CD14-positive monocyte (primary cell): ENCODE measurements around the gene HOXB4. TPM values are rescaled to one million over a fixed set of nuclear protein-coding genes. Genes with fewer than 3 reads are reported as not detected.

Experiments used
- DNase-seq, 3 donors: peaks; one replicate each; pipeline ENCODE4 v3.0.0-alpha.2; 2011 to 2022
- H2AFZ ChIP-seq: 2 replicates; pipeline ENCODE4 v1.6.0; 2012; ENCODE audit warnings: mild to moderate bottlenecking, low read depth, low read length, inconsistent platforms; ENCODE audit not compliant: insufficient read depth, poor library complexity, severe bottlenecking
- H3K27ac ChIP-seq, 2 donors: 1 replicate in 1 of 2; 2 replicates in 1 of 2; pipeline ENCODE4 v1.5.1; 2012 to 2013; ENCODE audit warnings: low read length in 2 of 2, control low read depth in 1 of 2, inconsistent platforms in 1 of 2, low read depth in 1 of 2, mild to moderate bottlenecking in 1 of 2
- H3K27me3 ChIP-seq, 2 donors: one replicate each; pipeline versions ENCODE4 v1.6.0 to v1.6.1; 2011 to 2013; ENCODE audit warnings: low read length in 2 of 2; ENCODE audit not compliant: control insufficient read depth in 2 of 2, insufficient read depth in 2 of 2
- H3K36me3 ChIP-seq, 2 donors: replicated peaks in 1 of 2; 1 replicate in 1 of 2; 2 replicates in 1 of 2; pipeline versions ENCODE4 v1.5.1 to v1.6.1; 2012 to 2013; ENCODE audit warnings: low read length in 2 of 2, control low read depth in 1 of 2, inconsistent platforms in 1 of 2, mild to moderate bottlenecking in 1 of 2; ENCODE audit not compliant: insufficient read depth in 2 of 2, control insufficient read depth in 1 of 2
- H3K4me1 ChIP-seq, 2 donors: 1 replicate in 1 of 2; 2 replicates in 1 of 2; pipeline versions ENCODE4 v1.5.1 to v1.6.1; 2012 to 2013; ENCODE audit warnings: low read length in 2 of 2, control low read depth in 1 of 2, inconsistent platforms in 1 of 2, mild to moderate bottlenecking in 1 of 2, moderate library complexity in 1 of 2; ENCODE audit not compliant: insufficient read depth in 2 of 2, control insufficient read depth in 1 of 2
- H3K4me2 ChIP-seq: replicated peaks from 2 replicates; pipeline ENCODE3; 2012; ENCODE audit warnings: low read length, moderate library complexity, mild to moderate bottlenecking; ENCODE audit not compliant: poor library complexity, severe bottlenecking; ENCODE audit errors: extremely low read depth
- H3K4me3 ChIP-seq, 3 experiments: fragments of 200-600 bp in 1 of 3; sonication (generic) in 1 of 3; replicated peaks in 1 of 3; 1 replicate in 2 of 3; 2 replicates in 1 of 3; pipeline ENCODE4 v1.5.1; 2011 to 2013; ENCODE audit warnings: low read length in 3 of 3, mild to moderate bottlenecking in 3 of 3, control low read depth in 2 of 3, low read depth in 2 of 3, inconsistent platforms in 1 of 3, moderate library complexity in 1 of 3
- H3K79me2 ChIP-seq: 2 replicates; pipeline ENCODE4 v1.6.0; 2012; ENCODE audit warnings: mild to moderate bottlenecking, control low read depth, inconsistent platforms, low read length, moderate library complexity; ENCODE audit not compliant: insufficient read depth
- H3K9ac ChIP-seq: 2 replicates; pipeline ENCODE4 v1.6.0; 2017; ENCODE audit warnings: low read length, mild to moderate bottlenecking; ENCODE audit not compliant: insufficient read depth, poor library complexity, severe bottlenecking
- H3K9me3 ChIP-seq, 2 donors: replicated peaks in 1 of 2; 1 replicate in 1 of 2; 2 replicates in 1 of 2; pipeline versions ENCODE4 v1.5.1 to v1.6.1; 2012 to 2013; ENCODE audit warnings: low read length in 2 of 2, control low read depth in 1 of 2; ENCODE audit not compliant: control insufficient read depth in 1 of 2, insufficient read depth in 1 of 2
- H4K20me1 ChIP-seq: 2 replicates; pipeline ENCODE4 v1.6.0; 2012; ENCODE audit warnings: mild to moderate bottlenecking, low read length, control low read depth, moderate library complexity; ENCODE audit not compliant: insufficient read depth
- H3K27ac Mint-ChIP-seq, 7 donors: one replicate each; pipeline ENCODE4 v1.8.0; 2020; ENCODE audit warnings: mild to moderate bottlenecking in 7 of 7, mixed read lengths in 7 of 7, moderate library complexity in 6 of 7, inconsistent platforms in 2 of 7
- H3K27me3 Mint-ChIP-seq, 3 donors: one replicate each; pipeline ENCODE4 v1.8.0; 2021 to 2022; ENCODE audit warnings: low read depth in 3 of 3, mild to moderate bottlenecking in 3 of 3, mixed read lengths in 3 of 3, moderate library complexity in 3 of 3, inconsistent platforms in 1 of 3
- H3K36me3 Mint-ChIP-seq, 2 donors: one replicate each; pipeline ENCODE4 v1.8.0; 2020; ENCODE audit warnings: mixed read lengths in 2 of 2, inconsistent platforms in 1 of 2, mild to moderate bottlenecking in 1 of 2
- H3K4me1 Mint-ChIP-seq: one replicate; pipeline ENCODE4 v1.8.0; 2020; ENCODE audit warnings: mild to moderate bottlenecking, mixed read lengths
- H3K4me3 Mint-ChIP-seq, 2 donors: one replicate each; pipeline ENCODE4 v1.8.0; 2020; ENCODE audit warnings: mild to moderate bottlenecking in 2 of 2, mixed read lengths in 2 of 2, moderate library complexity in 1 of 2
- H3K9me3 Mint-ChIP-seq, 7 donors: one replicate each; pipeline ENCODE4 v1.8.0; 2020 to 2022; ENCODE audit warnings: mixed read lengths in 7 of 7, mild to moderate bottlenecking in 6 of 7, moderate library complexity in 6 of 7, inconsistent platforms in 2 of 7
- WGBS: methylation state at CpG from one replicate; pipeline ENCODE4 v1.1.5; 2013; ENCODE audit warnings: missing lambda C conversion rate; ENCODE audit not compliant: insufficient coverage; 5-methylcytosine and 5-hydroxymethylcytosine counted together
- intact Hi-C, 2 donors: fragments of 100-400 bp; cut with micrococcal nuclease; formaldehyde crosslinking; loops; one replicate each; pipeline versions ENCODE4 v1.15.0 to v1.15.1; 2023
- polyA plus RNA-seq, 3 donors: library from polyadenylated mRNA; depleted of rRNA in 1 of 3; unstranded in 2 of 3; stranded (reverse) in 1 of 3; fragments of 300-500 nt in 2 of 3; fragments of >200 nt in 1 of 3; fragmentation: Illumina TruSeq in 2 of 3; gene quantifications; 1 replicate in 2 of 3; 2 replicates in 1 of 3; pipeline ENCODE4 v1.2.3, GENCODE V29; 2012 to 2021
- TF ChIP-seq, protein P1 (sequence below): fragments of 200-600 bp; IDR thresholded peaks from one replicate; pipeline ENCODE4 v1.8.0; 2022; ENCODE audit warnings: antibody characterized with exemption, mild to moderate bottlenecking

Gene HOXB4
- polyA plus RNA-seq, 3 donors = 0.16 TPM; not detected in 2

DNA sequence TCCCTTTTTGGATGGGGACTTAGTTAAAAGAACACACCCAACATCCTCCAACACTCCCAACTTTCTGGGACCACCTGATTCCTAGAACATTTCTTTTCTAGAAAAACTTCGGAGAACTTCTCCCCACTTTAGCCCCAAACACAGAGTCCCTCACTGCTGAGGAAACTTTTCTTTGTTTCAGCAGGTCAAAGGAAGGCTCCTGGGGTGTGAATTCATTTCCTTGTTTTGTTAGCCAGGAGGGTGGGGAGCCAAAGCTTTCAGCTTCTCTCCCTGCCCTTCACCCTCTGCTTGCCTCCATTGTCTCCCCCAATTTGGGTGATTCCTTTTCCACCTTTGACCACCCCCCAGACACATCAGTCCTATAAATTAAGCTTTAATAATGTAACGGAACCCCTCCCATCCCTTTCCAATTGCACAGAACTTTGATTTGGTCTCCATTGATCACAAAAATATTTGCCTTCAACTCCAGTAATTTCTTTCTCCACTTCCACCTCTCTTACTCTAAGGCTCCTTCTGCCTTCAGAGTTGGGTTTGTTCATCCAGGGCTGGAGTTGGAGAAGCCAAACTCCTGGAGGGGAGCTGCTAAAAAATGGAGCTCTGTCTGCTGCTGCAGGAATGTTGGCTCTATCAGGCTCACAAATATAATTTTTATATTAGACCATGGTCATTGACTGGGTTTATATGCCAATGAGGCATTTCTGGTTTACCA, 10.3 kb downstream of the HOXB4 start:
- TF ChIP-seq, protein P1, sequence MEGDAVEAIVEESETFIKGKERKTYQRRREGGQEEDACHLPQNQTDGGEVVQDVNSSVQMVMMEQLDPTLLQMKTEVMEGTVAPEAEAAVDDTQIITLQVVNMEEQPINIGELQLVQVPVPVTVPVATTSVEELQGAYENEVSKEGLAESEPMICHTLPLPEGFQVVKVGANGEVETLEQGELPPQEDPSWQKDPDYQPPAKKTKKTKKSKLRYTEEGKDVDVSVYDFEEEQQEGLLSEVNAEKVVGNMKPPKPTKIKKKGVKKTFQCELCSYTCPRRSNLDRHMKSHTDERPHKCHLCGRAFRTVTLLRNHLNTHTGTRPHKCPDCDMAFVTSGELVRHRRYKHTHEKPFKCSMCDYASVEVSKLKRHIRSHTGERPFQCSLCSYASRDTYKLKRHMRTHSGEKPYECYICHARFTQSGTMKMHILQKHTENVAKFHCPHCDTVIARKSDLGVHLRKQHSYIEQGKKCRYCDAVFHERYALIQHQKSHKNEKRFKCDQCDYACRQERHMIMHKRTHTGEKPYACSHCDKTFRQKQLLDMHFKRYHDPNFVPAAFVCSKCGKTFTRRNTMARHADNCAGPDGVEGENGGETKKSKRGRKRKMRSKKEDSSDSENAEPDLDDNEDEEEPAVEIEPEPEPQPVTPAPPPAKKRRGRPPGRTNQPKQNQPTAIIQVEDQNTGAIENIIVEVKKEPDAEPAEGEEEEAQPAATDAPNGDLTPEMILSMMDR = no peak
- intact Hi-C loops = no loop called here
- no peaks in the 10 kb centered on the region for H4K20me1 ChIP-seq
- no peaks in the 10 kb centered on the region for H3K79me2 ChIP-seq
- H3K9me3 ChIP-seq = no peaks in the 10 kb centered on the region
- H3K36me3 Mint-ChIP-seq = peaks cover 2 to 10% of the 10 kb centered on the region in 2 donors
- H3K4me2 ChIP-seq = no peak overlapping the region
- H3K4me3 Mint-ChIP-seq = peak overlapping the region in 1 of 2 donors; percentile 88
- no peak overlapping the region for H3K27ac Mint-ChIP-seq
- peaks cover 12 to 39% (median 17%) of the 10 kb centered on the region in 3 donors for H3K27me3 Mint-ChIP-seq
- H3K9me3 Mint-ChIP-seq = peaks cover 0 to 10% (median 2%) of the 10 kb centered on the region in 7 donors
- H3K27ac ChIP-seq = no peak overlapping the region
- no peak for DNase-seq
- H3K27me3 ChIP-seq = peaks cover 55 to 95% of the 10 kb centered on the region in 2 donors
- no peak overlapping the region for H3K9ac ChIP-seq
- H3K4me1 Mint-ChIP-seq = peaks cover 8% of the 10 kb centered on the region
- no CpG with 5 or more reads among the region's 2 CpGs for WGBS
- H3K4me3 ChIP-seq = no peak overlapping the region
- no peaks in the 10 kb centered on the region for H3K36me3 ChIP-seq
- no peak overlapping the region for H2AFZ ChIP-seq
- peaks cover 0 to 4% of the 10 kb centered on the region in 2 donors for H3K4me1 ChIP-seq

DNA sequence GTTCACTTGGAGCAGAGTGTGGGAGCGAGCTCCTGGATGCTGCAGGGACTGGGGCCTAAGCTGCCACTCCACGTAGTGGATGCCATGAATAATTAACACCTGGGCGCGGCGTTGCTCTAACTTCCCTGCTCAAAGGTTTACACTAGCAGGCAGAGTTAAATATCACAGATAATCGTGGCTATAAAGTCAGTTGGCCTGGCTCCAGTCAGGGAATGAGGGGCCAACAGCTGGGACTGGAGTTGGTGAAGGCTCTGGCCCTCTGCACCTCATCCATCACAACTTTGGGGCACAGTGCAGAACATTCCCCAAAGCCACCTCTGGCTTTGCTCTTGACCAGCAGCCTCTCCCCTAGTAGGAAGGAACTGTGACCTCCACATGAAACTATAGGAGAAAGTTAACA, 10.9 kb downstream of the HOXB4 start:
- Histone ChIP-seq H3K4me2 (no peak overlapping the region), H3K36me3 (no peaks in the 10 kb centered on the region), H3K4me1 (peaks cover 0 to 4% of the 10 kb centered on the region in 2 donors), H3K4me3 (no peak overlapping the region), H3K79me2 (no peaks in the 10 kb centered on the region), H3K27ac (no peak overlapping the region), H3K9ac (no peak overlapping the region), H4K20me1 (no peaks in the 10 kb centered on the region), H3K27me3 (peaks cover 52 to 94% of the 10 kb centered on the region in 2 donors), H2AFZ (no peak overlapping the region), H3K9me3 (no peaks in the 10 kb centered on the region)
- Mint-ChIP-seq H3K4me3 (no peak overlapping the region), H3K36me3 (peaks cover 2 to 10% of the 10 kb centered on the region in 2 donors), H3K4me1 (peaks cover 8% of the 10 kb centered on the region), H3K27ac (no peak overlapping the region), H3K9me3 (peaks cover 0 to 10% (median 2%) of the 10 kb centered on the region in 7 donors), H3K27me3 (peaks cover 17 to 41% (median 18%) of the 10 kb centered on the region in 3 donors)
- WGBS = 81% methylated on average over 6 of the region's 6 CpGs
- TF ChIP-seq, protein P1 = no peak
- intact Hi-C loops = no loop called here
- no peak for DNase-seq
